Stimulated activated naive CD8-positive, alpha-beta T cell treated with anti-CD3 and anti-CD28 coated beads, Interleukin-15, Interleukin-2, amounts not matched to agents 100 ng/mL and 50 ng/mL, for 24 hours (primary cell): ENCODE data around the gene CSMD2.

ENCODE experiments used
- H3K27ac Mint-ChIP-seq: one replicate; pipeline ENCODE4 v1.8.0; 2021; ENCODE audit warnings: mild to moderate bottlenecking, mixed read lengths
- H3K27me3 Mint-ChIP-seq: one replicate; pipeline ENCODE4 v1.8.0; 2021; ENCODE audit warnings: mixed read lengths
- H3K36me3 Mint-ChIP-seq: one replicate; pipeline ENCODE4 v1.8.0; 2021; ENCODE audit warnings: low read depth, mixed read lengths
- H3K4me1 Mint-ChIP-seq: one replicate; pipeline ENCODE4 v1.8.0; 2021; ENCODE audit warnings: low read depth, mixed read lengths
- H3K4me3 Mint-ChIP-seq: one replicate; pipeline ENCODE4 v1.8.0; 2021; ENCODE audit warnings: mild to moderate bottlenecking, mixed read lengths
- H3K9me3 Mint-ChIP-seq: one replicate; pipeline ENCODE4 v1.8.0; 2021; ENCODE audit warnings: mixed read lengths

Gene CSMD2

GRCh38 chr1:34166625-34167361, 1.8 kb upstream of the CSMD2 start:
- Mint-ChIP-seq H3K4me1 (peaks cover 10% of the 10 kb centered on the region), H3K27ac (no peak overlapping the region), H3K27me3 (peaks cover 68% of the 10 kb centered on the region), H3K36me3 (no peaks in the 10 kb centered on the region), H3K9me3 (no peaks in the 10 kb centered on the region), H3K4me3 (no peak overlapping the region)

DNA sequence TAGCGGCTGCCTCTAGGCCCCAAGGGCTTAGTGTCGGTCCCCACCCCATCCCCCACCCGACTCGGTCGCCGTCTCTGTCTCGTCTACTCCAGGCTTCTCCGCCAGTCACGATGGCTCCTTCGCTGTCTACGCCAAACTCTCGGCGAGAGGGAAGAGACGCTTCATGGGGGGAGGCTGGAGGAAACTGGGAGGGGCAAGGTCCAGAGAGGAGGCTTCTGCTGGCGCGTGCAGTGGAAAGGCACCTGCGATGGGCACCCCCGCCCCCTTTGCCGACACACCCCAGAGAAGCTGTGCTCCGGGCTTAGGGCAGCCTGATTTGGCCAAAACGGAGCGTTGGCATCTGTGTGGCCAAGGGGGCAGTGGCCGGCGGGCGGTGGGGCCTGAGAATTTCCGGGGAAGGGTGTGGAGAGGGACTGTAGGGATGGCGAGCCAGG, 1.2 kb upstream of the CSMD2 start:
- Mint-ChIP-seq H3K27ac (no peak overlapping the region), H3K36me3 (no peaks in the 10 kb centered on the region), H3K27me3 (peaks cover 70% of the 10 kb centered on the region), H3K4me1 (peaks cover 10% of the 10 kb centered on the region), H3K9me3 (no peaks in the 10 kb centered on the region), H3K4me3 (no peak overlapping the region)

DNA sequence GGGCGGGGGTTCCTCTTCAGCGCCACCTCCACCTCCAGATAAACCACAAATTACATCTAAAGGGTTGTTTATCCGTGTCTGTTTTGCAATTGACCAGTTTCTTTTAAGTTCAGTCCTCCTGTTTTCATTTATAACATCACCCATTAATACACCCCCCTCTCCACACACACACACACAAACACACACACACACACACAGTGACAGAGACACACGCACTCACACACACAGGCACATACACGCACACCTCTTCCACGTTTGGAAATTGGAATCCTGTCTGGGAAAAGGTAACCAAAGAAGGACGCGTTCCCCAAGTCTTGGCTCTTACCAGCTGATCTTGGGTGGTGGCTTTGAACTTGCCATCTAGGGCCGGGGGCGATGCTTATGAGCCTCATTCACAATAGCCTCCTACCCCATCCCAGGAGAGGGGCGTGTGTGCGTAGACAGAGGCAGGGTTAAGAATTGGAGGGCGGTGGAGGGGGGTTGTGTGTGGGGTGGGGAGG, 442 bp upstream of the CSMD2 start:
- Mint-ChIP-seq H3K9me3 (no peaks in the 10 kb centered on the region), H3K4me3 (no peak overlapping the region), H3K4me1 (peaks cover 10% of the 10 kb centered on the region), H3K27ac (no peak overlapping the region), H3K27me3 (peaks cover 70% of the 10 kb centered on the region), H3K36me3 (no peaks in the 10 kb centered on the region)

DNA sequence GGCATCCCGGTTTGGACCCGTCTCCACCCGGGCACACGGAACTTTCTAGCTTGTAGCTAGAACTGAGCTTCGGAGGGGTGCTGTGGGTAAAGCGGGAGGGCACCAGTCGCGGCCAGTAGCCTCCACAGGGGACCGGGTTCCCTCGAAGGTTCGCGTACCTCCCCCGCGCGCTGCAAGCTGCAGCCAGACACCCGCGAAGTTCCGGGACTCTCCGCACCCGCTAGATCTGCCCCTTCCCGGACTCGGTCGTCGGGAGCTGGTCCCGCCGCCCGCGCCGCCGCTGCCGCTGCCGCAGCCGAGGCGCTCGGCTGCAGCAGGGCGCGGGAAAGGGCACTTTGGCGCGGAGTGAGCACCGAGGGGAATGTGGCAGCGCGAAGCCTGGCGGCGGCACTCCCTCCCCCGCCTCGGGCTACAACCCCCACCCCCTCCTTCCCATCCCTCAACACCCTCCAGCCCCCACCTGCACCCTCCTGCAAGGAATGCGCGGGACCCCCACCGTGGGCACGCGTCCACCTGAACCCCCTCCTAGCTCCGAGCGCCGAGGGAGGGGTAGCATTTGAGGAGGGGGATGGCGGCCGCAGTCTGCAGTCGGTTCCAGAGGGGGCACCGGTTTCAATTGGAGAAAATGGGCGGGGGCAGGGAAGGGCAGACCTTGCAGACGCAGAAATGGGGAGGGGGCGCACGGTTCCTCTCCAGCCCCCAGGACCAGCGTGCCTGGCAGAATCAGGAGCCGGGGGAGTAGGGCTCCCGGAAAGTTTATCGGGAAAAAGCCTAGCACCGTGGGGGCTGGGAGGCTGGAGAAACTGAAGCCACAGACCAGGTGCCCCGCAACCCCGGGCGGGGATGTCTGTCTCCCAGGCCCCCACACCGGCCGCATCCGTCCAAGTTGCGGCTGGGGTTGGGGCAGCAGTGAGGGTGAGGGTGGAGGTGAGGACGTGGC, 968 bp downstream of the CSMD2 start:
- Mint-ChIP-seq H3K36me3 (no peaks in the 10 kb centered on the region), H3K27me3 (peaks cover 67% of the 10 kb centered on the region), H3K4me1 (peaks cover 10% of the 10 kb centered on the region), H3K27ac (no peak overlapping the region), H3K9me3 (no peaks in the 10 kb centered on the region), H3K4me3 (no peak overlapping the region)

- no peak overlapping the region for H3K27ac Mint-ChIP-seq
- peaks cover 10% of the 10 kb centered on the region for H3K4me1 Mint-ChIP-seq
- peaks cover 61% of the 10 kb centered on the region for H3K27me3 Mint-ChIP-seq
- no peaks in the 10 kb centered on the region for H3K9me3 Mint-ChIP-seq
- H3K36me3 Mint-ChIP-seq = no peaks in the 10 kb centered on the region
- H3K4me3 Mint-ChIP-seq = peak overlapping the region; percentile 55
Observed at GRCh38 chr1:34162852-34163766, 1.9 kb downstream of the CSMD2 start.

DNA sequence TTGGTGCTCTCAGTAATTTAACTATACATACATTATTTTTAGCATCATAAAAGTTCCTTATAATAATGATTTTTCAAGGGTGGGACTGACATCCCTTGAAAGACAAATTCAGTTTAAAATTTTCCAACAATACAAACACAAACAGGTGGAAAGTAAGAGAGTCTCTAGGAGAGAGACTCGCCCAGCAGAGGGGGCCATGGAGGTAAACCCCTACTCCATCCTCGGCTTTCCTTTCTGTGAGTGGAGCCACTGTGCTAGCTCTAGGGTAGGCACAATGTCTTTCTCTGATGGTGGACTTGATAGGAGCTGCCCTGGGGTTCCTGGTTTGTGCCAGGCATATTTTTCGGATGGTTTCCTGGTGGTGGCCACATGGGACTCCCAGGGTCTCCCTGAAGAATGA, 8.3 kb downstream of the CSMD2 start:
- H3K9me3 Mint-ChIP-seq = no peaks in the 10 kb centered on the region
- peaks cover 41% of the 10 kb centered on the region for H3K27me3 Mint-ChIP-seq
- no peaks in the 10 kb centered on the region for H3K36me3 Mint-ChIP-seq

GRCh38 chr1:34155860-34156259, 9.2 kb downstream of the CSMD2 start:
- Mint-ChIP-seq H3K27ac (no peak overlapping the region), H3K27me3 (peaks cover 33% of the 10 kb centered on the region), H3K4me1 (no peaks in the 10 kb centered on the region), H3K36me3 (no peaks in the 10 kb centered on the region), H3K4me3 (no peak overlapping the region), H3K9me3 (no peaks in the 10 kb centered on the region)

More for the DNA sequence above, 8.3 kb downstream of the CSMD2 start:
- Mint-ChIP-seq H3K27ac (no peak overlapping the region), H3K4me1 (no peaks in the 10 kb centered on the region), H3K4me3 (no peak overlapping the region)

GRCh38 chr1:34153246-34153645, 11.8 kb downstream of the CSMD2 start:
- H3K4me3 Mint-ChIP-seq = no peak overlapping the region
- H3K27ac Mint-ChIP-seq = no peak overlapping the region
- no peaks in the 10 kb centered on the region for H3K9me3 Mint-ChIP-seq
- no peaks in the 10 kb centered on the region for H3K36me3 Mint-ChIP-seq
- peaks cover 27% of the 10 kb centered on the region for H3K27me3 Mint-ChIP-seq
- no peaks in the 10 kb centered on the region for H3K4me1 Mint-ChIP-seq

DNA sequence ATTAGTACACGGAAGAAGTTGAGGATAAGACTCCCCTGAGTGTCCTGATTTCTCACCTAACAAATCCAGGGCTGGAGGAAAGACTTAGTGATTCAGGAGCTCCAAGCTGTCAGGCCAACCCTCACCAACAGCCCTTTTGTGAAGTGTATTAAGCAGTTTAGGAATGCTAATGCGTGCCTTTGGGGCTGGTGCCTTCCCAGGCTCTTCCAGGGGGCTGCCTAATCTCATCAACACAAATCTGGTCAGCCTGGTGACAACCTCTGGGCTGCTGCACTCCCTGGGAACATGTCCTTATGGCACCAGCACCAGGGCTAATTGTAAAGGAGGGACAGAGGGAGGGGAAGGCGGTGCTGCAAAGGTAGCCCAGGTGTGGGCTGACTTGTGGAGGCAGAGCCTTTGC, 15.5 kb downstream of the CSMD2 start:
- Mint-ChIP-seq H3K36me3 (no peaks in the 10 kb centered on the region), H3K4me3 (no peak overlapping the region), H3K27ac (no peak overlapping the region), H3K27me3 (peaks cover 23% of the 10 kb centered on the region), H3K9me3 (no peaks in the 10 kb centered on the region), H3K4me1 (no peaks in the 10 kb centered on the region)

GRCh38 chr1:34147301-34147700, 17.7 kb downstream of the CSMD2 start:
- Mint-ChIP-seq H3K4me1 (no peaks in the 10 kb centered on the region), H3K36me3 (no peaks in the 10 kb centered on the region), H3K27ac (no peak overlapping the region), H3K4me3 (no peak overlapping the region), H3K9me3 (no peaks in the 10 kb centered on the region), H3K27me3 (peaks cover 14% of the 10 kb centered on the region)

GRCh38 chr1:34144766-34145165, 20.3 kb downstream of the CSMD2 start:
- Mint-ChIP-seq H3K4me3 (no peak overlapping the region), H3K9me3 (no peaks in the 10 kb centered on the region), H3K36me3 (no peaks in the 10 kb centered on the region), H3K27me3 (peaks cover 14% of the 10 kb centered on the region), H3K4me1 (no peaks in the 10 kb centered on the region), H3K27ac (no peak overlapping the region)

- Mint-ChIP-seq H3K9me3 (no peaks in the 10 kb centered on the region), H3K4me1 (no peaks in the 10 kb centered on the region), H3K36me3 (no peaks in the 10 kb centered on the region)
Observed at GRCh38 chr1:34143975-34144374, 21.1 kb downstream of the CSMD2 start.

GRCh38 chr1:34140011-34140676, 24.9 kb downstream of the CSMD2 start:
- Mint-ChIP-seq H3K4me1 (no peaks in the 10 kb centered on the region), H3K27ac (no peak overlapping the region), H3K27me3 (peaks cover under 1% of the 10 kb centered on the region), H3K4me3 (no peak overlapping the region), H3K9me3 (no peaks in the 10 kb centered on the region), H3K36me3 (no peaks in the 10 kb centered on the region)

More at GRCh38 chr1:34143975-34144374, 21.1 kb downstream of the CSMD2 start:
- no peak overlapping the region for H3K27ac Mint-ChIP-seq
- H3K27me3 Mint-ChIP-seq = peaks cover 8% of the 10 kb centered on the region
- H3K4me3 Mint-ChIP-seq = no peak overlapping the region

- no peaks in the 10 kb centered on the region for H3K9me3 Mint-ChIP-seq
- no peak overlapping the region for H3K27ac Mint-ChIP-seq
- no peaks in the 10 kb centered on the region for H3K4me1 Mint-ChIP-seq
- H3K4me3 Mint-ChIP-seq = no peak overlapping the region
- H3K27me3 Mint-ChIP-seq = no peaks in the 10 kb centered on the region
- no peaks in the 10 kb centered on the region for H3K36me3 Mint-ChIP-seq
Observed at GRCh38 chr1:34137411-34137810, 27.6 kb downstream of the CSMD2 start.
